ENCODE measurements around the gene GPR160.

The GPR160 gene

GRCh38 chr3:170062068-170062467 lies 24.3 kb downstream of the GPR160 start:
- H3K4me1 ChIP-seq: peaks cover 30% of the 10 kb centered on the region
- no peaks in the 10 kb centered on the region for H4K20me1 ChIP-seq
- H3K9ac ChIP-seq: no peak overlapping the region
- no peak overlapping the region for H3K4me3 ChIP-seq
- H3K36me3 ChIP-seq: no peaks in the 10 kb centered on the region
- no peak overlapping the region for H3K27ac ChIP-seq
- no peak overlapping the region for H3K4me2 ChIP-seq
- no peak for TF ChIP-seq Cebpa-rat (IDR thresholded peaks at IDR 0.05)
- H3K9me3 ChIP-seq: peaks cover 15% of the 10 kb centered on the region; the same call in 1 of the 2 replicates
- no peaks in the 10 kb centered on the region for H3K27me3 ChIP-seq

DNA sequence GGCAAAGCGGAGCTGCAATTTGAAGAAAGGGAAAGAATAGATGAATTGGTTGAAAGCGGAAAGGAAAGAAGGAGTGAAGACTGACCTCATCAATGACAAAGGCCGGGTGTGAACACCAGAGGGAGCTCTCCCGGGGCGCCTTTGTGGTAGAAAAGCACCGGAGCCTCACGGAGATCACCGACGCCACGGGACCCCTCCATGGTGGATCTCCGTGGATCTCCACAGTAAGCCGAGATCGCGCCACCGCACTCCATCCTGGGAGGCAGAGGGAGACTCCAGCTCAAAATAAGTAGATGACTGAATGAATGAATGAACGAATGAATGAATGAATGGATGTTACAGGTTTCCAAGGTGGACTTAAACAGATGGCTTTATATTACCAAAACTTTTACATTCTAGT lies 25.0 kb downstream of the GPR160 start:
- H3K4me2 ChIP-seq: no peak overlapping the region
- H3K27me3 ChIP-seq: no peaks in the 10 kb centered on the region
- no peaks in the 10 kb centered on the region for H4K20me1 ChIP-seq
- H3K27ac ChIP-seq: no peak overlapping the region
- H3K9me3 ChIP-seq: peaks cover 15% of the 10 kb centered on the region; the same call in 1 of the 2 replicates
- H3K4me3 ChIP-seq: no peak overlapping the region
- peaks cover 23% of the 10 kb centered on the region for H3K4me1 ChIP-seq
- no peak overlapping the region for H3K9ac ChIP-seq
- TF ChIP-seq Cebpa-rat (IDR thresholded peaks at IDR 0.05): no peak
- no peaks in the 10 kb centered on the region for H3K36me3 ChIP-seq

DNA sequence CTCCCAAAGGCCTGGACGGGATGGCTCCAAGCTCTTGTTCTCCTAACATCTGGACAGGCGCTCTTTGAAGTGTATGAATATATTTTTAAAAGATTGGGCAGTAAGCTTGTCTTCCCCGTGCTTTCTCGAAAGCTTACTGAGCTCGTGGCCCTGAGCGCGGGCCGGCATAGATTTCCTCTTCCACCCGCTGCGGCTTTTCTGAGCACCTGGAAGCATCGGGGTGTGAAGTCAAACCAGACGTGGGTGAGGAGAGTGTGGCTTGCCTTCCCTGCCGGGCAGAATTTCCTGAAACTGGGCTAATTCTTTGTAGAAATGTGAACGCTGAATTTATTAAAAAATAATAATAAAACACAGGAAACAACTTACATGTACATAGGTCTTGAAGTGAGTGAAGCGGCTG lies 25.9 kb downstream of the GPR160 start:
- no peak for TF ChIP-seq Cebpa-rat (IDR thresholded peaks at IDR 0.05)

DNA sequence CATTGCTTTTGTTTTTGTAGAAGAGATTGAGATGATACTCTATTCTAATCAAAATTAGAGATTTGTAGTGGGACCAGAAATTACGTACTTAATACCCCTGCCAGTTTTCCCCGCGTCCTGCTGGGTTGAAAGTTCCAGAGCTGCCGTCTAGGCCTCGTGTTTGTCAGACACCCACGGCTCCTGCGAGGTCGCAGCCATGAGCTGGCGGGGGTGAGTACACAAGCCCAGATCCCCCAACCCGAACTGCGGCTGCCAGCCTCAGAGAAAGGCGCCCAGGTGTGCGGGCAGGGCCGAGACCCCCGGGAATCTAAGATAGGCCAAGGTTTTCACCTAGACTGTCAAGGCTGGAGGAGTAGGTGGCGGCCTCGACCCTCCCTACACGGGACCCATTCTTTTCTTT lies 26.3 kb downstream of the GPR160 start:
- peak overlapping the region; percentile 55; the same call in 1 of the 2 replicates for H3K4me2 ChIP-seq
- peaks cover 11% of the 10 kb centered on the region for H3K4me1 ChIP-seq
- no peak for TF ChIP-seq Cebpa-rat (IDR thresholded peaks at IDR 0.05)
- H3K27ac ChIP-seq: no peak overlapping the region
- no peaks in the 10 kb centered on the region for H3K27me3 ChIP-seq
- peaks cover 15% of the 10 kb centered on the region; the same call in 1 of the 2 replicates for H3K9me3 ChIP-seq
- no peak overlapping the region for H3K9ac ChIP-seq
- H3K36me3 ChIP-seq: no peaks in the 10 kb centered on the region
- no peak overlapping the region for H3K4me3 ChIP-seq
- no peaks in the 10 kb centered on the region for H4K20me1 ChIP-seq

More for the DNA sequence above, 25.9 kb downstream of the GPR160 start:
- H3K4me1 ChIP-seq: peaks cover 13% of the 10 kb centered on the region
- H3K4me2 ChIP-seq: peak overlapping the region; percentile 55
- H3K27ac ChIP-seq: 0 out of 2 replicates have a peak overlapping the region, but pooled peaks have one; percentile 3
- no peak overlapping the region for H3K9ac ChIP-seq
- no peaks in the 10 kb centered on the region for H4K20me1 ChIP-seq
- H3K4me3 ChIP-seq: no peak overlapping the region
- H3K36me3 ChIP-seq: no peaks in the 10 kb centered on the region
- no peaks in the 10 kb centered on the region for H3K27me3 ChIP-seq
- peaks cover 15% of the 10 kb centered on the region; the same call in 1 of the 2 replicates for H3K9me3 ChIP-seq

DNA sequence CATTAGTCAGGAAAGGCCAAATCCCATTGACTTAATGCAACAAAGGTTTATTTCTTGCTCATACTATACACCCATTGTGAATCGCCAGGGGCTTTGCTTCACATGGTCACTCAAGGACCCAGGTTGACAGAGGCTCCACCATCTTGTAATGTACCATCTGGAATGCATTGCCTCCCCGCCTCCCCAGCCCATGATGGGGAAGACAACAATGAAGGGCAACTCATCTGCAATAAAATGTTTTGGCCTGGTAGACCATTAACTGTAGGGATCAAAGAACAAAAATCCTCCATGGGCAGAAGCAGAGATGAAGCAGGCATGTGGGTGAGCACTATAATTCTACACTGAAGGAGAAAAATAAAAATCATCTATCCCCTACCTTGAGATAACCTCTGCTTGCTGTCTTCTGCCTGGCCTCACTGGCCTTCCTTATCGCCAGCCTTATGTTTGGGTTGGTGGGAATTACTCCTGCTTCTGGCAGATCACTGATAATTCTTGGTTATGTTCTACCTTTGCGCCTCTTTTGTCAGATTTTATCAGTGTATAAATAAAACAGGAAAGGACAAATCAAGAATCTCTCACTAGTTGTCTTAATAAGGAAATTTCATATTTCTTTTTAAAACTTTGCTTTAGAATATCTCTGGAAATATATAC lies 37.8 kb downstream of the GPR160 start:
- H3K4me1 ChIP-seq: peaks cover 21% of the 10 kb centered on the region
- H3K9ac ChIP-seq: no peak overlapping the region
- TF ChIP-seq Cebpa-rat (IDR thresholded peaks at IDR 0.05): no peak

DNA sequence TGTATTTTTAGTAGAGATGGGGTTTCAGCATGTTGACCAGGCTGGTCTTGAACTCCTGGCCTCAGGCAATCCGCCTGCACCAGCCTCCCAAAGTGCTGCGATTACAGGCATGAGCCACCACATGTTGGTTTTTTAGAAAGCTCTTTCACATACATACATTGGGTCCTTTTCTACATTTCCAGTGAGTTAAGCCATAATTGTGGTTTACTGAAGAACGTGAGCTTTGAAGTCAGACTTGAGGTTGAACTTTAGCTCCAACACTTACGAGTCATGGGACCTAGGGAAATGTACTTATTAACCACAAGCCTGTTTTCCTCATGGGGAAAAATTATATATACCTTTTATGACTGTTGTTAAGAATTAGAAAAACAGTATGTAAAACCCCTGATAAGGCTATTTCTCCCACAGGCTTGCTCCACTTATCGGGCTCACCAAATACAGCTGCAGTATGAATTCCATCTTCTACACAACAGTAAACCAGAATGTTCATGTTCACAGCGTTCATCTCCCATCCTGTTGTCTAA lies 39.0 kb downstream of the GPR160 start:
- Histone ChIP-seq H4K20me1 (no peaks in the 10 kb centered on the region), H3K9me3 (peaks cover 9% of the 10 kb centered on the region; the same call in 1 of the 2 replicates), H3K36me3 (peaks cover 5% of the 10 kb centered on the region; the same call in 1 of the 2 replicates), H3K27ac (no peak overlapping the region), H3K4me2 (peak overlapping the region; percentile 62), H3K27me3 (no peaks in the 10 kb centered on the region), H3K9ac (no peak overlapping the region), H3K4me3 (no peak overlapping the region), H3K4me1 (peaks cover 21% of the 10 kb centered on the region)
- no peak for TF ChIP-seq Cebpa-rat (IDR thresholded peaks at IDR 0.05)

More for the DNA sequence above, 37.8 kb downstream of the GPR160 start:
- H4K20me1 ChIP-seq: no peaks in the 10 kb centered on the region
- no peak overlapping the region for H3K4me3 ChIP-seq
- H3K27me3 ChIP-seq: no peaks in the 10 kb centered on the region
- no peak overlapping the region for H3K27ac ChIP-seq
- H3K9me3 ChIP-seq: peaks cover 15% of the 10 kb centered on the region
- peaks cover 4% of the 10 kb centered on the region; the same call in 1 of the 2 replicates for H3K36me3 ChIP-seq
- no peak overlapping the region for H3K4me2 ChIP-seq

GRCh38 chr3:170077361-170077760 lies 39.6 kb downstream of the GPR160 start:
- Histone ChIP-seq H3K9ac (no peak overlapping the region), H3K36me3 (peaks cover 5% of the 10 kb centered on the region; the same call in 1 of the 2 replicates), H3K27me3 (no peaks in the 10 kb centered on the region), H3K4me3 (no peak overlapping the region), H3K9me3 (peaks cover 6% of the 10 kb centered on the region; the same call in 1 of the 2 replicates), H3K4me1 (peaks cover 21% of the 10 kb centered on the region), H3K4me2 (peak overlapping the region; percentile 62), H3K27ac (no peak overlapping the region), H4K20me1 (no peaks in the 10 kb centered on the region)
- TF ChIP-seq Cebpa-rat (IDR thresholded peaks at IDR 0.05): no peak

GRCh38 chr3:170078620-170079281 lies 41.0 kb downstream of the GPR160 start:
- Histone ChIP-seq H3K27me3 (no peaks in the 10 kb centered on the region), H3K4me2 (no peak overlapping the region; the same call in 1 of the 2 replicates), H4K20me1 (no peaks in the 10 kb centered on the region), H3K36me3 (peaks cover 5% of the 10 kb centered on the region; the same call in 1 of the 2 replicates), H3K27ac (no peak overlapping the region), H3K4me1 (peaks cover 21% of the 10 kb centered on the region), H3K9ac (no peak overlapping the region), H3K9me3 (no peaks in the 10 kb centered on the region), H3K4me3 (no peak overlapping the region)
- TF ChIP-seq Cebpa-rat (IDR thresholded peaks at IDR 0.05): no peak

- Histone ChIP-seq H3K9ac (no peak overlapping the region), H3K4me2 (no peak overlapping the region), H3K9me3 (no peaks in the 10 kb centered on the region), H3K4me1 (peaks cover 21% of the 10 kb centered on the region), H3K27ac (no peak overlapping the region), H4K20me1 (no peaks in the 10 kb centered on the region), H3K36me3 (peaks cover 5% of the 10 kb centered on the region; the same call in 1 of the 2 replicates), H3K4me3 (no peak overlapping the region), H3K27me3 (no peaks in the 10 kb centered on the region)
- TF ChIP-seq Cebpa-rat (IDR thresholded peaks at IDR 0.05): no peak
Observed at GRCh38 chr3:170079536-170080165, 41.9 kb downstream of the GPR160 start.

Measured in BLaER1 (cell line).